Measurements from ENCODE around the gene GSTO2. TPM values are rescaled to one million over a fixed set of nuclear protein-coding genes. Genes with fewer than 3 reads are reported as not detected.

The GSTO2 gene
- total and polyA plus RNA-seq, 2 of the 13 experiments (the other 11 are each of a cell fraction or from before 2014, with no cell fraction given), result 2.1 to 7.9 TPM

GRCh38 chr10:104254493-104255310 lies 14.3 kb upstream of the GSTO2 start, which contains the start of gene GSTO1 (continued):
- TF ChIP-seq, protein P1, sequence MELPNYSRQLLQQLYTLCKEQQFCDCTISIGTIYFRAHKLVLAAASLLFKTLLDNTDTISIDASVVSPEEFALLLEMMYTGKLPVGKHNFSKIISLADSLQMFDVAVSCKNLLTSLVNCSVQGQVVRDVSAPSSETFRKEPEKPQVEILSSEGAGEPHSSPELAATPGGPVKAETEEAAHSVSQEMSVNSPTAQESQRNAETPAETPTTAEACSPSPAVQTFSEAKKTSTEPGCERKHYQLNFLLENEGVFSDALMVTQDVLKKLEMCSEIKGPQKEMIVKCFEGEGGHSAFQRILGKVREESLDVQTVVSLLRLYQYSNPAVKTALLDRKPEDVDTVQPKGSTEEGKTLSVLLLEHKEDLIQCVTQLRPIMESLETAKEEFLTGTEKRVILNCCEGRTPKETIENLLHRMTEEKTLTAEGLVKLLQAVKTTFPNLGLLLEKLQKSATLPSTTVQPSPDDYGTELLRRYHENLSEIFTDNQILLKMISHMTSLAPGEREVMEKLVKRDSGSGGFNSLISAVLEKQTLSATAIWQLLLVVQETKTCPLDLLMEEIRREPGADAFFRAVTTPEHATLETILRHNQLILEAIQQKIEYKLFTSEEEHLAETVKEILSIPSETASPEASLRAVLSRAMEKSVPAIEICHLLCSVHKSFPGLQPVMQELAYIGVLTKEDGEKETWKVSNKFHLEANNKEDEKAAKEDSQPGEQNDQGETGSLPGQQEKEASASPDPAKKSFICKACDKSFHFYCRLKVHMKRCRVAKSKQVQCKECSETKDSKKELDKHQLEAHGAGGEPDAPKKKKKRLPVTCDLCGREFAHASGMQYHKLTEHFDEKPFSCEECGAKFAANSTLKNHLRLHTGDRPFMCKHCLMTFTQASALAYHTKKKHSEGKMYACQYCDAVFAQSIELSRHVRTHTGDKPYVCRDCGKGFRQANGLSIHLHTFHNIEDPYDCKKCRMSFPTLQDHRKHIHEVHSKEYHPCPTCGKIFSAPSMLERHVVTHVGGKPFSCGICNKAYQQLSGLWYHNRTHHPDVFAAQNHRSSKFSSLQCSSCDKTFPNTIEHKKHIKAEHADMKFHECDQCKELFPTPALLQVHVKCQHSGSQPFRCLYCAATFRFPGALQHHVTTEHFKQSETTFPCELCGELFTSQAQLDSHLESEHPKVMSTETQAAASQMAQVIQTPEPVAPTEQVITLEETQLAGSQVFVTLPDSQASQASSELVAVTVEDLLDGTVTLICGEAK (IDR thresholded peaks at IDR 0.05), result no peak
- TF ChIP-seq, protein P1 (CRISPR knock-in tag; IDR thresholded peaks at IDR 0.05), result peak; percentile 44; the same call in 1 of the 2 replicates
- TF ChIP-seq KMT2A (CRISPR knock-in tag; IDR thresholded peaks at IDR 0.05), result peak; percentile 74
- TF ChIP-seq RFX1 (IDR thresholded peaks at IDR 0.05), result no peak
- TF ChIP-seq TRIM24 (CRISPR knock-in tag; IDR thresholded peaks at IDR 0.05), result no peak
- TF ChIP-seq FOXO1 (CRISPR knock-in tag; IDR thresholded peaks at IDR 0.05), result no peak
- TF ChIP-seq, protein P2, sequence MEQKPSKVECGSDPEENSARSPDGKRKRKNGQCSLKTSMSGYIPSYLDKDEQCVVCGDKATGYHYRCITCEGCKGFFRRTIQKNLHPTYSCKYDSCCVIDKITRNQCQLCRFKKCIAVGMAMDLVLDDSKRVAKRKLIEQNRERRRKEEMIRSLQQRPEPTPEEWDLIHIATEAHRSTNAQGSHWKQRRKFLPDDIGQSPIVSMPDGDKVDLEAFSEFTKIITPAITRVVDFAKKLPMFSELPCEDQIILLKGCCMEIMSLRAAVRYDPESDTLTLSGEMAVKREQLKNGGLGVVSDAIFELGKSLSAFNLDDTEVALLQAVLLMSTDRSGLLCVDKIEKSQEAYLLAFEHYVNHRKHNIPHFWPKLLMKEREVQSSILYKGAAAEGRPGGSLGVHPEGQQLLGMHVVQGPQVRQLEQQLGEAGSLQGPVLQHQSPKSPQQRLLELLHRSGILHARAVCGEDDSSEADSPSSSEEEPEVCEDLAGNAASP (CRISPR knock-in tag; IDR thresholded peaks at IDR 0.05; ENCODE audit: borderline replicate concordance), result peak; percentile 22
- TF ChIP-seq ZZZ3 (CRISPR knock-in tag; IDR thresholded peaks at IDR 0.05; ENCODE audit: borderline replicate concordance), result no peak
- TF ChIP-seq ZNF619 (CRISPR knock-in tag; IDR thresholded peaks at IDR 0.05), result no peak
- TF ChIP-seq IRX3 (CRISPR knock-in tag; IDR thresholded peaks at IDR 0.05; ENCODE audit: borderline replicate concordance, low read depth), result no peak
- TF ChIP-seq HNF4G (IDR thresholded peaks at IDR 0.05; ENCODE audit: borderline replicate concordance, low read depth, low read length), result no peak
- TF ChIP-seq HNF4G (CRISPR knock-in tag; IDR thresholded peaks at IDR 0.05; ENCODE audit: borderline replicate concordance, low read depth), result no peak
- TF ChIP-seq ZNF3 (CRISPR knock-in tag; IDR thresholded peaks at IDR 0.05), result no peak
- 0 out of 2 replicates have a peak, but pooled peaks have one; percentile 47 for TF ChIP-seq IKZF5 (CRISPR knock-in tag; IDR thresholded peaks at IDR 0.05)
- no peak for TF ChIP-seq ZNF260 (CRISPR knock-in tag; IDR thresholded peaks at IDR 0.05; ENCODE audit: borderline replicate concordance, low read depth)
- TF ChIP-seq POLR2G (IDR thresholded peaks at IDR 0.05; ENCODE audit: low read depth, low read length), result peak; percentile 81
- TF ChIP-seq ZNF180 (CRISPR knock-in tag; IDR thresholded peaks at IDR 0.05; ENCODE audit: borderline replicate concordance, low read depth), result no peak

Data from HepG2 (cell line).